HCT116 (cell line): ENCODE measurements around the gene MUC5B.

Source experiments
- CEBPB ChIP-seq: IDR thresholded peaks from 2 replicates; pipeline ENCODE4 v1.6.1; 2012; ENCODE audit warnings: low read depth
- ELF1 ChIP-seq: IDR thresholded peaks from 2 replicates; pipeline ENCODE4 v1.6.1; 2012; ENCODE audit warnings: low read depth, borderline replicate concordance
- EZH2 ChIP-seq: fragments of 200-600 bp; sonication (generic); IDR thresholded peaks from 2 replicates; pipeline ENCODE4 v1.6.1; 2017; ENCODE audit warnings: antibody characterized with exemption, mixed run types
- POLR2A ChIP-seq: IDR thresholded peaks from 2 replicates; pipeline ENCODE4 v1.7.0; 2011; ENCODE audit warnings: borderline replicate concordance; ENCODE audit not compliant: insufficient read depth, insufficient read length; ENCODE audit errors: extremely low read depth
- POLR2AphosphoS5 ChIP-seq: IDR thresholded peaks from 2 replicates; pipeline ENCODE4 v1.6.1; 2011; ENCODE audit warnings: mild to moderate bottlenecking, low read depth, low read length, moderate library complexity
- SP1 ChIP-seq: IDR thresholded peaks from 2 replicates; pipeline ENCODE4 v1.6.1; 2012; ENCODE audit warnings: low read depth
- TCF7L2 ChIP-seq: IDR thresholded peaks from 2 replicates; pipeline ENCODE4 v1.7.0; 2011; ENCODE audit warnings: borderline replicate concordance, inconsistent platforms; ENCODE audit not compliant: insufficient read depth, insufficient read length; ENCODE audit errors: extremely low read depth
- ZNF274 ChIP-seq: fragments of 200-500 bp; sonication (Bioruptor generic); IDR thresholded peaks from 2 replicates; pipeline ENCODE4 v1.6.1; 2014; ENCODE audit warnings: mild to moderate bottlenecking, low read depth, low read length, inconsistent platforms
- TF ChIP-seq, protein P1 (sequence below), 3 experiments: fragments of 200-600 bp in 1 of 3; sonication (generic) in 1 of 3; IDR thresholded peaks in 2 of 3; conservative IDR thresholded peaks in 1 of 3; 2 replicates each; pipeline ENCODE4 v1.5.1; 2012 to 2017; ENCODE audit warnings: low read depth in 2 of 3, low read length in 2 of 3, antibody characterized with exemption in 1 of 3, borderline replicate concordance in 1 of 3, control low read depth in 1 of 3, mild to moderate bottlenecking in 1 of 3, mixed read lengths in 1 of 3, mixed run types in 1 of 3, moderate library complexity in 1 of 3; ENCODE audit not compliant: insufficient read depth in 1 of 3
- TF ChIP-seq, protein P2 (sequence below): IDR thresholded peaks from 2 replicates; pipeline ENCODE4 v1.6.1; 2012; ENCODE audit warnings: low read depth
- TF ChIP-seq, protein P3 (sequence below): IDR thresholded peaks from 2 replicates; pipeline ENCODE4 v1.6.1; 2011; ENCODE audit warnings: mild to moderate bottlenecking, low read length, moderate library complexity; ENCODE audit not compliant: insufficient replicate concordance; ENCODE audit errors: extremely low read depth

DNA sequence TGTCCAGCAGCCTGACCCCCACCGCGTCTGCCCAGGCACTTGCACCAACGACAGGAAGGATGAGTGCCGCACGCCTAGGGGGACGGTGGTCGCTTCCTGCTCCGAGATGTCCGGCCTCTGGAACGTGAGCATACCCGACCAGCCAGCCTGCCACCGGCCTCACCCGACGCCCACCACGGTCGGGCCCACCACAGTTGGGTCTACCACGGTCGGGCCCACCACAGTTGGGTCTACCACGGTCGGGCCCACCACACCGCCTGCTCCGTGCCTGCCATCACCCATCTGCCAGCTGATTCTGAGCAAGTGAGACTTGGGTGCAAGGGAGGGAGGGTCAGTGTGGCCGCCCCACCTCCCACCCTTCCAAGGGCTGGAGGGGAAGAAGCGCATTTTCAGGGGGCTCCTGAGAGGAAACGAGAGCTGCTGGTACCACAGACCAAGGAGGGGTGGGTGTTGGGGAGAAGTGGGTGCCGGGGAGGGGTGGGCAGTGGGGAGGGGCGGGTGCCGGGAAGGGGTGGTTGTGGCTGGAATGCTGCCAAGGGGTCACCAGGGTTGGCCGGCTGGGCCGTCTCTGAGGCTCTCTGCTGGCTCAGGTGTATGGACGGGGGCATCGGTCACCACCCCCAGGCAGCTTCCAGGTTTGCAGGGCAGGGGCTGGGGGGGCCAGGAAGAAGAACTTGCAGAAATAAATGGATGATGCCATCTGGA is 27.7 kb upstream of the MUC5B start:
- TF ChIP-seq, protein P1, sequence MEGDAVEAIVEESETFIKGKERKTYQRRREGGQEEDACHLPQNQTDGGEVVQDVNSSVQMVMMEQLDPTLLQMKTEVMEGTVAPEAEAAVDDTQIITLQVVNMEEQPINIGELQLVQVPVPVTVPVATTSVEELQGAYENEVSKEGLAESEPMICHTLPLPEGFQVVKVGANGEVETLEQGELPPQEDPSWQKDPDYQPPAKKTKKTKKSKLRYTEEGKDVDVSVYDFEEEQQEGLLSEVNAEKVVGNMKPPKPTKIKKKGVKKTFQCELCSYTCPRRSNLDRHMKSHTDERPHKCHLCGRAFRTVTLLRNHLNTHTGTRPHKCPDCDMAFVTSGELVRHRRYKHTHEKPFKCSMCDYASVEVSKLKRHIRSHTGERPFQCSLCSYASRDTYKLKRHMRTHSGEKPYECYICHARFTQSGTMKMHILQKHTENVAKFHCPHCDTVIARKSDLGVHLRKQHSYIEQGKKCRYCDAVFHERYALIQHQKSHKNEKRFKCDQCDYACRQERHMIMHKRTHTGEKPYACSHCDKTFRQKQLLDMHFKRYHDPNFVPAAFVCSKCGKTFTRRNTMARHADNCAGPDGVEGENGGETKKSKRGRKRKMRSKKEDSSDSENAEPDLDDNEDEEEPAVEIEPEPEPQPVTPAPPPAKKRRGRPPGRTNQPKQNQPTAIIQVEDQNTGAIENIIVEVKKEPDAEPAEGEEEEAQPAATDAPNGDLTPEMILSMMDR (IDR thresholded peaks at IDR 0.05 in 2 of 3, conservative IDR thresholded peaks at IDR 0.05 in 1 of 3; ENCODE audit: borderline replicate concordance in 1 of 3, insufficient read depth in 1 of 3, low read depth in 2 of 3, low read length in 2 of 3) = no peak
- no peak for TF ChIP-seq POLR2A
- no peak for TF ChIP-seq EZH2
- TF ChIP-seq TCF7L2 = no peak
- no peak for TF ChIP-seq CEBPB
- no peak for TF ChIP-seq ELF1
- TF ChIP-seq ZNF274 = no peak
- TF ChIP-seq, protein P2, sequence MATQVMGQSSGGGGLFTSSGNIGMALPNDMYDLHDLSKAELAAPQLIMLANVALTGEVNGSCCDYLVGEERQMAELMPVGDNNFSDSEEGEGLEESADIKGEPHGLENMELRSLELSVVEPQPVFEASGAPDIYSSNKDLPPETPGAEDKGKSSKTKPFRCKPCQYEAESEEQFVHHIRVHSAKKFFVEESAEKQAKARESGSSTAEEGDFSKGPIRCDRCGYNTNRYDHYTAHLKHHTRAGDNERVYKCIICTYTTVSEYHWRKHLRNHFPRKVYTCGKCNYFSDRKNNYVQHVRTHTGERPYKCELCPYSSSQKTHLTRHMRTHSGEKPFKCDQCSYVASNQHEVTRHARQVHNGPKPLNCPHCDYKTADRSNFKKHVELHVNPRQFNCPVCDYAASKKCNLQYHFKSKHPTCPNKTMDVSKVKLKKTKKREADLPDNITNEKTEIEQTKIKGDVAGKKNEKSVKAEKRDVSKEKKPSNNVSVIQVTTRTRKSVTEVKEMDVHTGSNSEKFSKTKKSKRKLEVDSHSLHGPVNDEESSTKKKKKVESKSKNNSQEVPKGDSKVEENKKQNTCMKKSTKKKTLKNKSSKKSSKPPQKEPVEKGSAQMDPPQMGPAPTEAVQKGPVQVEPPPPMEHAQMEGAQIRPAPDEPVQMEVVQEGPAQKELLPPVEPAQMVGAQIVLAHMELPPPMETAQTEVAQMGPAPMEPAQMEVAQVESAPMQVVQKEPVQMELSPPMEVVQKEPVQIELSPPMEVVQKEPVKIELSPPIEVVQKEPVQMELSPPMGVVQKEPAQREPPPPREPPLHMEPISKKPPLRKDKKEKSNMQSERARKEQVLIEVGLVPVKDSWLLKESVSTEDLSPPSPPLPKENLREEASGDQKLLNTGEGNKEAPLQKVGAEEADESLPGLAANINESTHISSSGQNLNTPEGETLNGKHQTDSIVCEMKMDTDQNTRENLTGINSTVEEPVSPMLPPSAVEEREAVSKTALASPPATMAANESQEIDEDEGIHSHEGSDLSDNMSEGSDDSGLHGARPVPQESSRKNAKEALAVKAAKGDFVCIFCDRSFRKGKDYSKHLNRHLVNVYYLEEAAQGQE = no peak
- TF ChIP-seq POLR2AphosphoS5 = no peak
- TF ChIP-seq SP1 = no peak
- TF ChIP-seq, protein P3, sequence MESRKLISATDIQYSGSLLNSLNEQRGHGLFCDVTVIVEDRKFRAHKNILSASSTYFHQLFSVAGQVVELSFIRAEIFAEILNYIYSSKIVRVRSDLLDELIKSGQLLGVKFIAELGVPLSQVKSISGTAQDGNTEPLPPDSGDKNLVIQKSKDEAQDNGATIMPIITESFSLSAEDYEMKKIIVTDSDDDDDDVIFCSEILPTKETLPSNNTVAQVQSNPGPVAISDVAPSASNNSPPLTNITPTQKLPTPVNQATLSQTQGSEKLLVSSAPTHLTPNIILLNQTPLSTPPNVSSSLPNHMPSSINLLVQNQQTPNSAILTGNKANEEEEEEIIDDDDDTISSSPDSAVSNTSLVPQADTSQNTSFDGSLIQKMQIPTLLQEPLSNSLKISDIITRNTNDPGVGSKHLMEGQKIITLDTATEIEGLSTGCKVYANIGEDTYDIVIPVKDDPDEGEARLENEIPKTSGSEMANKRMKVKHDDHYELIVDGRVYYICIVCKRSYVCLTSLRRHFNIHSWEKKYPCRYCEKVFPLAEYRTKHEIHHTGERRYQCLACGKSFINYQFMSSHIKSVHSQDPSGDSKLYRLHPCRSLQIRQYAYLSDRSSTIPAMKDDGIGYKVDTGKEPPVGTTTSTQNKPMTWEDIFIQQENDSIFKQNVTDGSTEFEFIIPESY = no peak
